Breast epithelium (tissue), 3 donors: ENCODE measurements around the gene EPHA4.

Experiments used
- POLR2A ChIP-seq: fragments of 450-650 bp; IDR thresholded peaks from one replicate; pipeline ENCODE4 v1.6.1; 2016; ENCODE audit warnings: antibody characterized with exemption, mild to moderate bottlenecking, moderate library complexity
- POLR2AphosphoS5 ChIP-seq, 3 donors: sonication (generic); formaldehyde crosslinking; IDR thresholded peaks; one replicate each; pipeline ENCODE4 v1.6.1; 2017; ENCODE audit warnings: antibody characterized with exemption in 3 of 3
- TF ChIP-seq, protein P1 (sequence below), 3 donors: fragments of 450-650 bp; IDR thresholded peaks; one replicate each; pipeline ENCODE4 v1.5.1; 2016 to 2017; ENCODE audit warnings: antibody characterized with exemption in 3 of 3, mild to moderate bottlenecking in 3 of 3, moderate library complexity in 3 of 3

DNA sequence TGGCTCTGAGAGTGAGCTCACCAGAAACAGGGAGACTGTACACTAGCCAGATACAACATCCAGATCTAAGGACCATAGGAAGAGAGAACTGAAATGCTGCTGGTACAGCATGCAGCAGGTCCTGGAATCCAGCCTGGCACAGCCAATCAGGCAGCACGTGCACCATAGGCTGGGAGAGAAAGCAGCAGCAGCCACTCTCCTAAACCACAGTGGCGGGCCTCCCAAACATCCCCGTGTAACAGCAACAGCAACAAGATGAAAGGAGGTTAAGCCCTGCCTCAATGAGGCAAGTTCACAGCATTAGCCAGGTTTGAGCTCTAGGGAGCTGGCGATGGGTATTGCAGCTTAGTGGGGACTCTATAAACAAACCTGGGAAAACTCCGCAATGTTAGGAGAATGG is 192.0 kb downstream of the EPHA4 start:
- no peak for TF ChIP-seq POLR2A
- TF ChIP-seq, protein P1, sequence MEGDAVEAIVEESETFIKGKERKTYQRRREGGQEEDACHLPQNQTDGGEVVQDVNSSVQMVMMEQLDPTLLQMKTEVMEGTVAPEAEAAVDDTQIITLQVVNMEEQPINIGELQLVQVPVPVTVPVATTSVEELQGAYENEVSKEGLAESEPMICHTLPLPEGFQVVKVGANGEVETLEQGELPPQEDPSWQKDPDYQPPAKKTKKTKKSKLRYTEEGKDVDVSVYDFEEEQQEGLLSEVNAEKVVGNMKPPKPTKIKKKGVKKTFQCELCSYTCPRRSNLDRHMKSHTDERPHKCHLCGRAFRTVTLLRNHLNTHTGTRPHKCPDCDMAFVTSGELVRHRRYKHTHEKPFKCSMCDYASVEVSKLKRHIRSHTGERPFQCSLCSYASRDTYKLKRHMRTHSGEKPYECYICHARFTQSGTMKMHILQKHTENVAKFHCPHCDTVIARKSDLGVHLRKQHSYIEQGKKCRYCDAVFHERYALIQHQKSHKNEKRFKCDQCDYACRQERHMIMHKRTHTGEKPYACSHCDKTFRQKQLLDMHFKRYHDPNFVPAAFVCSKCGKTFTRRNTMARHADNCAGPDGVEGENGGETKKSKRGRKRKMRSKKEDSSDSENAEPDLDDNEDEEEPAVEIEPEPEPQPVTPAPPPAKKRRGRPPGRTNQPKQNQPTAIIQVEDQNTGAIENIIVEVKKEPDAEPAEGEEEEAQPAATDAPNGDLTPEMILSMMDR (IDR thresholded peaks at IDR 0.05), result no peak
- TF ChIP-seq POLR2AphosphoS5 (IDR thresholded peaks at IDR 0.05), result no peak
